Measurements from ENCODE around the gene DDB1. TPM values are rescaled to one million over a fixed set of nuclear protein-coding genes. Genes with fewer than 3 reads are reported as not detected.

The DDB1 gene
- total RNA-seq, 1 donor from 2014 or later: 259 TPM

GRCh38 chr11:61335355-61335710, 2.4 kb upstream of the DDB1 start:
- Mint-ChIP-seq H3K4me1 (ENCODE audit: low read depth, unreplicated experiment) (peaks cover 23% of the 10 kb centered on the region), H3K9me3 (ENCODE audit: unreplicated experiment) (peaks cover 13% of the 10 kb centered on the region), H3K4me3 (ENCODE audit: unreplicated experiment) (no peak overlapping the region), H3K27me3 (ENCODE audit: unreplicated experiment) (peaks cover 10% of the 10 kb centered on the region), H3K36me3 (ENCODE audit: unreplicated experiment) (no peaks in the 10 kb centered on the region), H3K27ac (ENCODE audit: unreplicated experiment) (peak overlapping the region; percentile 28)
- DNase-seq: no peak
- no peak for TF ChIP-seq CTCF (IDR thresholded peaks at IDR 0.05; ENCODE audit: partially characterized antibody, unreplicated experiment)

GRCh38 chr11:61334434-61335354, 1.8 kb upstream of the DDB1 start:
- peak overlapping the region; percentile 100 for H3K27ac Mint-ChIP-seq (ENCODE audit: unreplicated experiment)
- H3K27me3 Mint-ChIP-seq (ENCODE audit: unreplicated experiment): peaks cover 10% of the 10 kb centered on the region
- peak overlapping the region; percentile 99 for H3K4me3 Mint-ChIP-seq (ENCODE audit: unreplicated experiment)
- H3K36me3 Mint-ChIP-seq (ENCODE audit: unreplicated experiment): no peaks in the 10 kb centered on the region
- H3K4me1 Mint-ChIP-seq (ENCODE audit: low read depth, unreplicated experiment): peaks cover 23% of the 10 kb centered on the region
- TF ChIP-seq CTCF (IDR thresholded peaks at IDR 0.05; ENCODE audit: partially characterized antibody, unreplicated experiment): no peak
- H3K9me3 Mint-ChIP-seq (ENCODE audit: unreplicated experiment): peaks cover 12% of the 10 kb centered on the region
- no peak for DNase-seq

- H3K9me3 Mint-ChIP-seq (ENCODE audit: unreplicated experiment): peaks cover 9% of the 10 kb centered on the region
- TF ChIP-seq CTCF (IDR thresholded peaks at IDR 0.05; ENCODE audit: partially characterized antibody, unreplicated experiment): no peak
- no peak for DNase-seq
- peak overlapping the region; percentile 99 for H3K4me3 Mint-ChIP-seq (ENCODE audit: unreplicated experiment)
- peaks cover 23% of the 10 kb centered on the region for H3K4me1 Mint-ChIP-seq (ENCODE audit: low read depth, unreplicated experiment)
- H3K27me3 Mint-ChIP-seq (ENCODE audit: unreplicated experiment): peaks cover 8% of the 10 kb centered on the region
- H3K27ac Mint-ChIP-seq (ENCODE audit: unreplicated experiment): peak overlapping the region; percentile 100
- no peaks in the 10 kb centered on the region for H3K36me3 Mint-ChIP-seq (ENCODE audit: unreplicated experiment)
Measured at GRCh38 chr11:61333550-61334433, 887 bp upstream of the DDB1 start.

- no peak for DNase-seq
- H3K27ac Mint-ChIP-seq (ENCODE audit: unreplicated experiment): peak overlapping the region; percentile 90
- H3K9me3 Mint-ChIP-seq (ENCODE audit: unreplicated experiment): peaks cover 9% of the 10 kb centered on the region
- peaks cover 8% of the 10 kb centered on the region for H3K27me3 Mint-ChIP-seq (ENCODE audit: unreplicated experiment)
- no peaks in the 10 kb centered on the region for H3K36me3 Mint-ChIP-seq (ENCODE audit: unreplicated experiment)
- H3K4me3 Mint-ChIP-seq (ENCODE audit: unreplicated experiment): peak overlapping the region; percentile 99
- no peak for TF ChIP-seq CTCF (IDR thresholded peaks at IDR 0.05; ENCODE audit: partially characterized antibody, unreplicated experiment)
- peaks cover 27% of the 10 kb centered on the region for H3K4me1 Mint-ChIP-seq (ENCODE audit: low read depth, unreplicated experiment)
Measured at GRCh38 chr11:61332281-61332796, 566 bp downstream of the DDB1 start.

Data from glutamatergic neuron (in vitro differentiated cells).